COR-L47 (cell line): ENCODE measurements around the gene ZNF497.
"Not testable (repeated sequence)": the region's sequence is repeated elsewhere in the genome, so short reads cannot be mapped to it uniquely, and the experiment has no call there.

ENCODE experiments used
- DNase-seq: peaks from one replicate; lab custom pipeline; 2025; lab: John Stamatoyannopoulos, UW

The ZNF497 gene

GRCh38 chr19:58362272-58362994, at the start of gene ZNF497:
Gene ZNF497 (minus strand): TSS chr19:58362751. CDS start chr19:58357635, 5,116 bp downstream.
- peak; percentile 95 for DNase-seq

GRCh38 chr19:58409010-58409790, 46.6 kb upstream of the ZNF497 start:
- peak; percentile 32 for DNase-seq

DNA sequence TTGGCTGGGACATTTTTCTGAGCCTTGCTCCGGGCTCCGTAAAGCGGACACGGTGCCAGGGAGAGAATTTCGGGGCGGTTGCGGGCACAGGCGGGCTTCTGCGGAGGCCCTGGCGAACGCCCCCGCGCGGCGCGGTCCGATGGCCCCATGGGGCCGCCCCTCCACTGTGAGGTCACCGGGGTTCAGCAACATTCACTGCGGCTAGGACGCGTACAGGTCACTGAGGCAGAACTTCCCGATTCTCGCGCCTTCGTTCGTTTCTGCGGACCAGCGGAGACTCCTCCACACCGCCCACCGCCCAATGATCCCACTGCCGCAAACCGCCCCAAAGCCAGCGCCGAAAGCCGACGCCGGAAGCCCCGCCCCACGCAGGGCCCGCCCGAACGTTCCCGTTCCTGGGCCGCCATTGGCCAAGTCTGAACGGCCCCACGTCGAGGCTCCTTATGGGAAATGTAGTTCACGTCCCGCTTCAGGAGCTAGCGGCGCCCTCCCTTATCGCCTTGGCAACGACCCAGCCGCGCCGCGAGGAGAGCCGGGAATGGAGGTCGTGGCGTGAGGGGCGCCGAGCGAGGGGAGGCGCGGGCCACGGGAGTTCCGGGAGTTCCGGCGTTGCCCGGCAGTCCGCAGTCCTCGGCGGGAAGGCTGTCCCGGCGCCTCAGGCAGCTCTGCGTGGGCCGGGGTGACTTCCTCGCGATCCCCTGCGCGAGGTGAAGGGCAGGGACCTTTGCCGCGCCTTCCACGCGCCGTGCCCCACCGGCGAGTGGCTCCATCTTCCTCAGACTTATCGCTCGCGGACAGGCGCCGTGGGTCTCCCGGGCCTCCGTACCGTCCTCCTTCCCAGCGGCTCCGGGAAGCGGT, 45.8 kb upstream of the ZNF497 start, which contains the start of gene ZNF584:
ZNF584 (plus strand) TSS at position 498 of the 858 bp plus-strand sequence. CDS start 499 bp downstream, outside the sequence.
- peak; percentile 95 for DNase-seq

- DNase-seq = no peak
Observed at GRCh38 chr19:58407658-58408151, 45.2 kb upstream of the ZNF497 start.

- no peak for DNase-seq
Observed at GRCh38 chr19:58406818-58407657, 44.5 kb upstream of the ZNF497 start.

GRCh38 chr19:58403920-58404478, 41.4 kb upstream of the ZNF497 start:
- not testable (repeated sequence) for DNase-seq

DNA sequence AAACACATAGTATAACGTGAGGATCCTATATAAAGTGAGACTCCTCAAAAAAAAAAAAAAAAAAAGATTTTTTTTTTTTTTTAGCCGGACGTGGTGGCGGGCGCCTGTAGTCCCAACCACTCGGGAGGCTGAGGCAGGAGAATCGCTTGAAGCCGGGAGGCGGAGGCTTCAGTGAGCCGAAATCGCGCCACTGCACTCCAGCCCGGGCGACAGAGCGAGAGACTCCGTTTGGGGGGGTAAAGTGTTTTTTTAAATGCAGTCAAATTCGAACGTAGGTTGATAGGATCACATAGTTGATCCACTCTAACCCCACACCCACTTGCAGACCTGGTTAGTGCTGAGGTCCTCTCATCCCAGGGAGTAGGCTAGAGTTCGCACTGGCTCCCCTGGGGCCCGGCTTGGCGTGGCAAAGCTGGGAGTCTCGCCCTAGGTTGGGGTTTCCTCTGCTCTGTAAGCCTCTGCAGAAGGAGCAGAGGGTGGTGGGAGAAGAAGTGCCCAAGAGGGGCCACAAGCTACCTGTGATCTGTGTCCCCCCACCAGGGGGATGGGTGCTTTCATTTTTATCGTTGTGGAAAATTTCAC, 39.4 kb upstream of the ZNF497 start:
- DNase-seq = no peak

- peak; percentile 100 for DNase-seq
Observed at GRCh38 chr19:58400916-58401839, 38.6 kb upstream of the ZNF497 start.

DNA sequence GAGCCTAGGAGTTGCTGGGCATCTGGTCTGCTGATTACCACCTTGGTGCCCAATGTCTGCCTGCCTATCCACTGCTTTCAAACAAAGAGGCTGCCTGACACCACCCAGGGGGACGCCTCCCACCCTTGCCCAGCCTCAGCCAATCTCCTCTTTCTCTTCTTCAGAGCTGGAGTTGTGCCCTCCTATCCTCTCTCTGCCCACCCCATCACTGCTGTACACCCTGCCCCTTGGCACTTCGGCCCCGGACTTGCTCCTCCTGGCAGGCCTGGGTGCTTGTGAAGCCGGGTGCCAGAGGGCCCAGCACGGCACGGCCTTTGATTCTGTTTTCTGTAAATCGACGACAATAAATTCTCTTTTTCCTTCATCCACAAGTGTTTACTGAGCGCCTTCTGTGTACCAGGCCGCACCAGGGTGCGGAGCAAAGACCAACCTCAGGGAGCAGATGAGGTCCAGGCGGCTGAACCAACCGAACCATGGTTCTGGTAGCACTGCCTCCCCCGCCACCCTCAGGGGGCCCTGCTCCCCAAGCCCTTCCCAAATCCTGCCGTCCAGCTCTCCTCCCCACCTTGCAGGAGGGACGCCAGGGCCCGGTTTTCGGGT, 37.9 kb upstream of the ZNF497 start:
- peak; percentile 25 for DNase-seq

DNA sequence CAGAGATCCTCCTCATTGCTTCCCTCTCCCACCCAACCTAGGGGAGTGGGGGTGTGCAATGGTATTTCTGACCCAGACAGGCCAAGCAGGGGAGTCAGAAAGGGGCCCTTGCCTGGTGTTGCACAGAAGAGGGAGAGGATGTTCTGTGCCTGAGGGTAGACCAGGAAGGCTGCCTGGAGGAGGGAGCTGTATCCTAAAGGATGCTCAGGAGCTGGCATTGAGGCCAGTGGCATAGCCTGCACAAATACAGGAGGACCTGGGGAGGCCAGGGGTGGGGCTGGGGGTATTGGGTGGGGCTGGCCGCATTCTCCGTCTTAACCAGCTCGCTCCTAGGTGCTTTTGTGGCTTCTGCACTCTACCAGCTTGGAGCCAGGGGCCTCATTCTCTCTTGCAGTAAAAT, 37.4 kb upstream of the ZNF497 start:
- DNase-seq = no peak

GRCh38 chr19:58398545-58398944, 36.0 kb upstream of the ZNF497 start:
- DNase-seq = no peak

DNA sequence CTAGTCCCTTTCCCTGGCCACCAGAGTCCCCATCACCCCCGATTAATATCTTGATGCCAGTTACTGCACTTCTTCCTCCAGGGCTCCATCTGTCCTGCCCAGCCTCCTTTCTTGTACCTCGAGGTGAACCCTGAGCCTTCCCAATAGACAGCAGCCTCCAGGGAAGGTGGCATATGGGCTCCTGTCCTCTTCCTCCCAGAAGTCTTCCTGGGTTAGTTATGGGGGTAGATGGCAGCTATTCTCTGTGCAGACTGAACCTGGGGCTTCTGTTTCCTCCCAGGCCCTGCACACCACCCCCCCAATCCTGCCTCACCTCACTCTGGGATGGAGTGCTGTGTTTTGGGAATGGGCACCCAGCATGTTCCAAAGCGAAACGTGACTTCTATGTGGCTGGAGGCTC, 35.5 kb upstream of the ZNF497 start:
- no peak for DNase-seq

GRCh38 chr19:58397533-58398037, 35.0 kb upstream of the ZNF497 start:
- no peak for DNase-seq

DNA sequence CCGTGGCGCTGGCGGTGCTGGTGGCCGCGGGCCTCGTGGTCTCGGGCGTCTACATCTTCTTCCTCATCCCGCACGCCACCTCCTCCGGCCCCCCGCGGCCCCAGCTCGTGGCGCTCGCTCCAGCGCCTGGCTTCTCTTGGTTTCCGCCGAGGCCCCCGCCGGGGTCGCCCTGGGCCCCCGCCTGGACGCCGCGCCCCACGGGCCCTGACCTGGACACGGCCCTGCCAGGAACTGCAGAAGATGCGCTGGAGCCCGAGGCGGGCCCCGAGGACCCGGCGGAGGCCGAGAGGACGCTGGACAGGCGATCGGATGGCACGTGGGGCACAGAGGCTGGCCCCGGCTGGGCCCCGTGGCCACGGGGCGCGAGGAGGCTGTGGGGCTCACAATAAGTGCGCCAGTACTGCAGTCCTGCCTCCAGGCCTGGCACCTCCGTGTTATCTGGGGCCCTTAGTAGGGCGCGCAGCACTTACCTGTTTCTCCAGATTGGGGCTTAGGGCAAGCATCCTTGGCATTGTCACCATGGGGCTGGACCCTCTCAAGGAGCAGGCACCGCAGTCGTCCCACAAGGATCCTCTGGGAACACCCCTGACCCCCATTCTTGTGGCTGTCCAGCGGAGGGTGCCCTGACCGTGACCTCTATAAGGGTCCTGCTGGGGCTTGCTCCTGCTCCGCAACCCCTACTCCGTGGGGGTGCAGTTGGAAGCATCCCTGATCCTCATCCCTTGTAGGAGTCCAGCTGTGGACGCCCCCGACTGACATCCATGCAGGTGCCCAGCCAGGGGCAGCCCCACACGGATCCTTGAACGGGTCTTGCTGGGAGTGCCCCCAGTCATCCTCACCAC, 34.4 kb upstream of the ZNF497 start:
- DNase-seq = no peak

- DNase-seq = no peak
Observed at GRCh38 chr19:58395979-58396627, 33.6 kb upstream of the ZNF497 start.

DNA sequence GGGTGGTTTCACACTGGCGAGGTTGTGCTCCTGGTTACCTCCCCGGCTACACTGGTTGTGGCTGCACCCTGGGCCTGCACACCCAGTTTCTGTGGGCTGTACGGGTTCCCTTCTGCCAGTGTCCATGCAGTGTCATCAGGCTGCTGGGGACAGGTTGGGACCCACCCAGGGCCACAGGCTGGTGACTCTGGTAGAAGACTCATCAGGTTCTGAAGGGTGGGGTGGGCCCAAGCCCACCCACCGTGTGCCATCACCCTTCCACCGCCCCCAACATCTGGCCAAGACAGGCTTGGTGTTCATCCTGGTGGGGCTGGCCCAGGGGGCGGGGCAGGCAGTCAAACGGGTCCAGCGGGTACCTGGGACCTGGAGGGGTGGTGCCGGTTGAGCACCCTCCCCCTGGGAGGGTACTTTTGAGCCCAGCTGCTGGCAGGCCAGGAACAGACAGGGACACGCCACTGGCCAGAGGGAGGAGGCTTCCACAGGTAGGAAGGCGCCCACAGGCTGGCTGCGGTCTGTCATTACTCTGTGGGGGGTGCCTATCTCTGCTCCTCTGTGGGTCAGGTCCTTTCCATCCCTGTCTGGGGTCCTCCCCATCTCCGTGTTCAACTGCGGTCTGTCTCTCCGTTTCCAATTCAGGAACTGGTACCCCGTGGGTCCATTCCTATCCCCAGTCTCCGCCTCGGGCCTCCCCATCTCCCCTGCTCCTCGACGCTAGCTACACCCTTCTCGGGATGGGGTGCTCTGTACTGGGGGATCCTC, 32.8 kb upstream of the ZNF497 start, which contains the start of gene RNF225:
RNF225 (plus strand) TSS at position 437 of the 759 bp plus-strand sequence. CDS start 434 bp downstream, outside the sequence.
- no peak for DNase-seq
